Naive B cell (primary cell): ENCODE measurements around the gene TSPAN9. TPM values are rescaled to one million over a fixed set of nuclear protein-coding genes. Genes with fewer than 3 reads are reported as not detected.

Experiments
- ATAC-seq, 2 donors: fragments of 150-1000 bp; cut with Tn5 transposase; 2 replicates each; pipeline ENCODE4 v1.10.0; 2021; ENCODE audit warnings: low read depth in 2 of 2, mild to moderate bottlenecking in 2 of 2, moderate library complexity in 2 of 2
- DNase-seq: peaks from one replicate; pipeline ENCODE4 v3.0.0; 2022
- H3K27ac Mint-ChIP-seq, 6 donors: one replicate each; pipeline ENCODE4 v1.8.0; 2020 to 2022; ENCODE audit warnings: mild to moderate bottlenecking in 6 of 6, mixed read lengths in 6 of 6, moderate library complexity in 5 of 6, inconsistent platforms in 2 of 6
- H3K27me3 Mint-ChIP-seq, 3 donors: one replicate each; pipeline ENCODE4 v1.8.0; 2021 to 2022; ENCODE audit warnings: mixed read lengths in 3 of 3, mild to moderate bottlenecking in 1 of 3
- H3K36me3 Mint-ChIP-seq, 2 donors: one replicate each; pipeline ENCODE4 v1.8.0; 2020 to 2022; ENCODE audit warnings: mixed read lengths in 2 of 2, inconsistent platforms in 1 of 2, mild to moderate bottlenecking in 1 of 2
- H3K4me1 Mint-ChIP-seq, 3 donors: one replicate each; pipeline ENCODE4 v1.8.0; 2020 to 2022; ENCODE audit warnings: mixed read lengths in 3 of 3, inconsistent platforms in 1 of 3, mild to moderate bottlenecking in 1 of 3, moderate library complexity in 1 of 3
- H3K4me3 Mint-ChIP-seq, 8 donors: one replicate each; pipeline ENCODE4 v1.8.0; 2020 to 2022; ENCODE audit warnings: mild to moderate bottlenecking in 8 of 8, mixed read lengths in 8 of 8, moderate library complexity in 8 of 8, inconsistent platforms in 2 of 8
- H3K9me3 Mint-ChIP-seq, 7 donors: one replicate each; pipeline ENCODE4 v1.8.0; 2020 to 2022; ENCODE audit warnings: mixed read lengths in 7 of 7, mild to moderate bottlenecking in 5 of 7, inconsistent platforms in 2 of 7, moderate library complexity in 1 of 7
- polyA plus RNA-seq, 6 donors: library from polyadenylated mRNA; unstranded; fragments of 300-500 nt; fragmentation: Illumina TruSeq; gene quantifications; one replicate each; pipeline ENCODE4 v1.2.3, GENCODE V29; 2021; ENCODE audit warnings: low read depth in 6 of 6

TSPAN9 gene
- polyA plus RNA-seq, 6 donors from 2014 or later: 0.26 to 0.49 (median 0.41) TPM; not detected in 2

DNA sequence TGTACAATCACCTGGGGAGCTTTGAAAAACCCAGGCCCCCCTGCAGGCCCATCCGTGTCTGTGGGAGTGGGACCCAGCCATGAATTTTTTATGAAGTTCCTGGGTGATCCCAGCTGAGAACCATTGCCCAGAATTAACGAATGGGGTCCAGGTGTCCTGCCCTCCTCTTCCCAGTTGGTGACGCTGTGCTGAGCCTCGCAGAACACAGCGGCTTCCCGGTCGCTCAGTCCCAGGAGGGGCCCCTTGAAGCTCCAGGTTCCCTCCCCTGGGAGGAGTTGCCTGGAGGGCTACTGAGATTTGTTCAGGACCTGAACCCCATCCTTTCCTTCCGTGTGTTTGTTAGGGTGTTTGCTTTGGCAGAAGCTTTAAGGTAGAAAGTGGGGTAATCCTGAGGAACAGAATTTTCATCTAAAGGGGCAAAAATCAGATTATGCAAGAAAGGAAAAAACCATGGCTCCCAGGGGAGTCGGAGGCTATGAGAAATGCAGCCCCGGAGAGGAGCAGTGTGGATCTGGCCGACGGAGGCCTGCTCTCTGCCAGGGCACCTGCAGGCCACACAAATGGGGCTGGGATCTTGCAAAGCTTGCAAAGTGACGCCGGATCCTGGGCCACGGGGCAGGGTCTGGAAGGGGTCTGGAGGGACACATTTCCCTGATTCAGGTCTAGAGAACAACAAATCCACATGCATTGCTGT, 249.1 kb downstream of the TSPAN9 start:
- Mint-ChIP-seq H3K4me1 (no peaks in the 10 kb centered on the region), H3K9me3 (peaks cover 0 to 3% (median 0%) of the 10 kb centered on the region in 7 donors), H3K36me3 (no peaks in the 10 kb centered on the region), H3K4me3 (no peak overlapping the region), H3K27ac (no peak overlapping the region), H3K27me3 (peaks cover 0 to 43% (median 13%) of the 10 kb centered on the region in 3 donors)
- ATAC-seq (no peak), DNase-seq (no peak)

DNA sequence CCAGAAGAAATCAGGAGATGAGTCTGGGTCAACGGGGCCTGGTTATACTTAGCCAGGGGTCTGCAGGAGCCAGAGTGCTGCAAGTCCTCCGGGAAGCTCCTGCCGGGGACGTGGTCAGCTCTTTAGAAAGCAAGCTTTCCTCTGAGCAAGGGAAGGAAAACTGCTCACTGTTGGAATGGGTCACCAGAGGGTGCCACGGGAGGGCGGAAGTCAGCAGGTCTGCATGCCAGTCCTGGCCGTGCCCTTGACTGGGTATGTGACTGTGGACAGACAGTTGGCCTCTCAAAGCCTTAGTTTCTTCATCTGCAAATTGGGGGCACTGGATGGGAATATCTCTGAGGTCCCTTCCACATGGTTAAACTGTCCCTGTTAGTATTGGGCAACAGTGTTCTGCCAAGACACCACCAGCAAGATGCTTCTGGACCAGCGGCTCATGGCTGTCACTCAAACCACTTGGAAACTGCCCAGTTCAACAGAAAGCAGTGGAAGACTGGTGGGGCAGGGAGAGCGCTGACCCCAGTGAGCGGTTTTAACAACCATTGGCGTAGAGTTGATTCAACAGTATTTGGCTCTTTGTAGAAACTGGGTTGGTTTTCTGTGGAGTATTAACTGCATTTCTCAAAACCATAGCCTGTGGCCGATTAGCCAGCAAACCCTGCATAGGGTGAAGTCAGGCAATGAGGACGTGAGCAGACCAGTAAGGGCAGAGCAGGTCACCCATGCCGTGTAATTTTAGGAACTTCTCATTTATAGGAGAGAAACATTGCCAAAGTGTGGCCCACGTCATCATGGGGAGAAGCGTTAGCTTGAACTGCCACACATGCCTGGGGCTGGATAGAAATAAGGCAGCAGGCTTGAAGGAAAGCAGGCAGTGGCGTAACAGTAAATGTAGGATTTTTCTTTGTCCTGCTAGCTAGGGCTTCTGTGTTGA, 249.9 kb downstream of the TSPAN9 start:
- no peak overlapping the region for H3K27ac Mint-ChIP-seq
- peaks cover 0 to 3% (median 0%) of the 10 kb centered on the region in 7 donors for H3K9me3 Mint-ChIP-seq
- ATAC-seq (no peak), DNase-seq (no peak)
- H3K4me1 Mint-ChIP-seq: no peaks in the 10 kb centered on the region
- peaks cover 2 to 39% (median 9%) of the 10 kb centered on the region in 3 donors for H3K27me3 Mint-ChIP-seq
- no peak overlapping the region for H3K4me3 Mint-ChIP-seq
- H3K36me3 Mint-ChIP-seq: no peaks in the 10 kb centered on the region

DNA sequence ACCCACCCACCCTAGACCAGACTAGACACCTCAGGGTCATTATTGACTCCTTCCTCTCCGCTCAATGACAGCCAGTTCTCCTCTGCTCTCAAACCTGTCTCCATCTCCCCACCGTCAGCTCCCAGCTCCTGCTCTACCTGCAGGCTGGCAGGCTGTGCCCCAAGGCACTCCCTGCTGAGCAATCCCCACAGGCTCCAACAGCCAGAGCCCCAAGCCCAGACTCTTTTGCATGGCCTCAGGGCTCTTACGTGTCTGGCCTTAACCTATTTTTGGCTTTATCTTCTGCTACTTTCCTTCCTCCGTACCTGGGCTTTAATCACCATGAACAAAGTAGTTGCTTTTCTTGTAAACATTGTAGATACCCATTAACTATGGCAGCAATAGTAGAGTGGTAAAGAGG, 250.9 kb downstream of the TSPAN9 start:
- no peaks in the 10 kb centered on the region for H3K4me1 Mint-ChIP-seq
- H3K9me3 Mint-ChIP-seq: peaks cover 0 to 3% (median 0%) of the 10 kb centered on the region in 7 donors
- H3K36me3 Mint-ChIP-seq: no peaks in the 10 kb centered on the region
- H3K4me3 Mint-ChIP-seq: no peak overlapping the region
- ATAC-seq (no peak), DNase-seq (no peak)
- peaks cover 2 to 29% (median 7%) of the 10 kb centered on the region in 3 donors for H3K27me3 Mint-ChIP-seq
- no peak overlapping the region for H3K27ac Mint-ChIP-seq

DNA sequence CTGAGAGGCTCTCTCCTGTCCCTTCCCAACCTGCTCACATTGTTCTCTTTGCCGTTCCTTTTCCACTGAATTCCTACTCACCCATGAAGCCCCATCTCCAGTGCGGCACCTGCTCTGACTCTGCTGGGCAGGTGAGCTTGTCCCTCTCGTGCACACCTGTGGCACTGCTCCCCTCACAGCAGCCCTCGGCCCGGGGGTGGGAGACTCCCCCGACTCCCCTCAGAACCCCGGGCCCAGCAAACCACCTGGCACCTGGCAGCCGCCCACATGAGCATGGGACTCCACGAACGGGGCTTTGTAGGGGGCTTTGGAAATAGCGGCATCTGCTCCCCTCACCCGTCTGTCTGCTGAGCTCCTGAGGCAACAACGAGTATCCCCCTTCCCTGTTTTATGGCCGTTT, 251.4 kb downstream of the TSPAN9 start:
- Mint-ChIP-seq H3K4me3 (no peak overlapping the region), H3K9me3 (peaks cover 0 to 3% (median 0%) of the 10 kb centered on the region in 7 donors), H3K4me1 (no peaks in the 10 kb centered on the region), H3K27me3 (peaks cover 5 to 27% (median 11%) of the 10 kb centered on the region in 3 donors), H3K36me3 (no peaks in the 10 kb centered on the region), H3K27ac (no peak overlapping the region)
- ATAC-seq: no peak
- DNase-seq: no peak

DNA sequence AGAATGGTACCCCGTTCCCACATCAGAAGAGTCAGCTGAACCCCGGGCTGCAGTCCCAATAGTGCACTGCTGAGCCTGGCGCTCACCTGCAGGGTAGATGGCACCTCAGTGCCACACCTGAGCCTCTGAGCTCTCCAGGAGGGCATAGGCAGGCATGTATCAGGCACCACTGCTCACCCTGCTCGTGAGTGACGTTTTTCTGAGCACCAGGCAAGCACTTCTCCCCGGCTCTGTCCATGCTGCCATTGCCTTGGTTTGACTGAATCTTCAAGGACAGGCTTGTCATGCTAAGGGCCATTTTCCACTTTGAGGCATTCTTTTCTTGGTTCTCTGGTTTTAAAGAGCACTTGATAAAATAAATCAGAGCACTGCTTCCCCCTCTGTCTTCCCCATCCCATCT, 252.2 kb downstream of the TSPAN9 start:
- ATAC-seq (no peak), DNase-seq (no peak)
- no peaks in the 10 kb centered on the region for H3K4me1 Mint-ChIP-seq
- peaks cover 8 to 24% (median 11%) of the 10 kb centered on the region in 3 donors for H3K27me3 Mint-ChIP-seq
- peaks cover 0 to 3% (median 0%) of the 10 kb centered on the region in 7 donors for H3K9me3 Mint-ChIP-seq
- H3K27ac Mint-ChIP-seq: no peak overlapping the region
- no peak overlapping the region for H3K4me3 Mint-ChIP-seq
- no peaks in the 10 kb centered on the region for H3K36me3 Mint-ChIP-seq

DNA sequence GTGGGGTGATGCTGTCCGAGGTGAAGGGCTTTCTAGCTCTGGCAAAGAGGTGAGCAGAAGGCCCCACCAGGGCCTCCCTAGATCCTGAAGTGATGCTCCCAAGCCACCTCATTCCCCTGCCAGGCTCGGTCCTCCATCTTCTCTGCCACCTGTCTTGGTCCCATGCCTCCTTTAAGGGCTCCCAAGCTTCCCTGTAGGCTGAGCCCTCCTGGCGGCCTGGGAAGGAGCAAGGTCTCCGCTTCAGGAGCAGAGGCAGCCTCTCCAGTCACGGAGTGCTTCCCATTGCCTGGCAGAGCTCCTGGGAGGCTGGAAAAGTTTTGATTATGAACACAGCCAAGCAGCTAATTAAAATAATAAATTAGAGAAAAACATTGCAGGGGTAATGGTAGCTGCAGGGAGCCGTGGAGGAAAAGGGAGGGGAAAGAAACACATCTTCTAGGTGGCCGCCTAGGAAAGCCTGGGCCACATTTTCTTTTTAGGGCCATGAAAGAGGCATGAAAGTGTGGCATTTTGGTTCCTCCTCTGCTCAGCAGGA, 253.9 kb downstream of the TSPAN9 start:
- no peak for ATAC-seq
- Mint-ChIP-seq H3K4me1 (no peaks in the 10 kb centered on the region), H3K9me3 (peaks cover 0 to 3% (median 0%) of the 10 kb centered on the region in 7 donors), H3K36me3 (peaks cover 0 to 4% of the 10 kb centered on the region in 2 donors), H3K27ac (no peak overlapping the region), H3K4me3 (no peak overlapping the region), H3K27me3 (peaks cover 11 to 33% (median 20%) of the 10 kb centered on the region in 3 donors)
- DNase-seq: no peak

DNA sequence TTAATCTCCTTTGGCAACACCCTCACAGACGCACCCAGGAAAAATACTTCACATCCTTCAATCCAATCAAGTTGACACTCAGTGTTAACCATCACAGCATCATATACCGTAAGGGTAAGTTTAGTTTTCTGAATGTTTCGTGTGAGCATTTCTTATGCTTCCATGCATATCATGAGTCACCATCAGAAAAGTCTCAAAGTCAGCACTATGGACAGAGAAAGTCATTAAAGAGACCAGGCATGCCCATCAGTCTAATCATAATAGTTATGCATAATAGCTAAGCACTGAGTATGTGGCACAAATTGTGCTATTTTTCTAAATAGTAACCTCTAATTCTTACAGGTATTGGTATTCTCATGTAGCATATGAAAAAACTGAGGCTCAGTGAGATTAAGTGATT, 255.0 kb downstream of the TSPAN9 start:
- DNase-seq (no peak), ATAC-seq (no peak)
- no peaks in the 10 kb centered on the region for H3K4me1 Mint-ChIP-seq
- peaks cover 0 to 4% of the 10 kb centered on the region in 2 donors for H3K36me3 Mint-ChIP-seq
- no peak overlapping the region for H3K27ac Mint-ChIP-seq
- H3K27me3 Mint-ChIP-seq: peaks cover 11 to 32% (median 20%) of the 10 kb centered on the region in 3 donors
- no peak overlapping the region for H3K4me3 Mint-ChIP-seq
- H3K9me3 Mint-ChIP-seq: peaks cover 0 to 3% (median 0%) of the 10 kb centered on the region in 7 donors

DNA sequence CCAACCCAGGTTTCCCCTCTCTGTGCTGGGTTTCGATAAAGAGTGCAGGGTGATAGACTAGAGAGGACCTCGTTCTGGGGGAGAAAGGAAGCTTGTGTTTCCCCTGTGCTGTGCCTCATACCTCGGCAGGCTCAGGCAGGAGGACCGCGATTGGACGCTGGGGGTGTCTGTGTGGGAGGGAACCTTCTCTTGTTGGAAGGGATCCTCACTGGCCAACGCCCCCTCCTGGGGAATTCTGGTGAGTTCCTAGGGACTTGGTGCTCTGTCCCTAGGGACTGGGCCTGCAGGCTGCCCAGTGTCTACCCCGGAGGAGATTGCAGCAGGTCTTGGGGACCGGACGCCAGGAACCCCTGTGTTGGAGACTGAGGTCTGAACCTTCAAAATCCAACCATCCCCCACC, 256.4 kb downstream of the TSPAN9 start:
- H3K4me1 Mint-ChIP-seq: no peaks in the 10 kb centered on the region
- peaks cover 0 to 4% of the 10 kb centered on the region in 2 donors for H3K36me3 Mint-ChIP-seq
- no peak for ATAC-seq
- peaks cover 0 to 3% (median 0%) of the 10 kb centered on the region in 7 donors for H3K9me3 Mint-ChIP-seq
- no peak overlapping the region for H3K4me3 Mint-ChIP-seq
- DNase-seq: no peak
- no peak overlapping the region for H3K27ac Mint-ChIP-seq
- H3K27me3 Mint-ChIP-seq: peaks cover 15 to 38% (median 33%) of the 10 kb centered on the region in 3 donors

DNA sequence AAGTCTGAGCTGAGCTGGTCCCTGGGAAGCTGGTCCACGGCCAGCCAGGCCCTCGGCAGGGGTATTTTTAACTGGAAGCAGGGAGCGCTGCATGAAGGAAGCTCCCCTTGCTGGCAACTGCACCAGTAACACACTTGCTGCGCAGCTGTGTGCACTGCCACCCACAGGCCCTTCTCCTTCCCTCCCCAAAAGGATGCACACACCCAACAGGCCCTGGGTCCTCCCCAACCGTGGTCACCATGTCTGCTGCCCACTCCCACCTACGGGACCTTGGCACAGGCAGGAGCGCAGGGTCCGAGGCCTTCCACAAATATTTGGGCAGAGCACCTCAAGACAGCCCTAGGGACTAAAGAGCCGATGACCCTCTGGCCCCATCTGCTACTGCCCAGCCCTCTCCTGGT, 256.8 kb downstream of the TSPAN9 start:
- Mint-ChIP-seq H3K27ac (no peak overlapping the region), H3K27me3 (peaks cover 16 to 41% (median 34%) of the 10 kb centered on the region in 3 donors), H3K4me1 (no peaks in the 10 kb centered on the region), H3K4me3 (no peak overlapping the region), H3K9me3 (peaks cover 0 to 3% (median 0%) of the 10 kb centered on the region in 7 donors), H3K36me3 (peaks cover 0 to 4% of the 10 kb centered on the region in 2 donors)
- ATAC-seq (no peak), DNase-seq (no peak)

DNA sequence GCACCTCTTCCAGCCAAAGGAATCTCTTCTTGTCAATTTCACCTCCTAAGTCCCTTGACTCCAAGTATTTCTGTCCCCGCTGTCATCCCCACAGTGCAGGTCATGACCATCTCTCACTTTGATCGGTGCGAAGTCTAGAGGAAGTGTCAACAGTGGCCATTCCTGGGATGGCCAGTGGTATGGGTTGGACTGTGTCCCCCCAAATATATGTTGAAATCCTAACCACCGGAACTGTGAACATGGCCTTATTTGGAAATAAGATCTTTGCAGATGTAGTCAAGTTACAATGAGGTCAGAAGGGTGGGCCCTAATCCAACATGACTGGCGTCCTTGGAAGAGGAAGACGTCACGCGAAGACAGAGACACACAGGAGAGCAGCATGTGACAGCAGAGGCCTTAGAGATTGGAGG, 257.9 kb downstream of the TSPAN9 start:
- H3K36me3 Mint-ChIP-seq: peaks cover 0 to 4% of the 10 kb centered on the region in 2 donors
- ATAC-seq (no peak), DNase-seq (no peak)
- no peak overlapping the region for H3K27ac Mint-ChIP-seq
- H3K4me3 Mint-ChIP-seq: no peak overlapping the region
- no peaks in the 10 kb centered on the region for H3K4me1 Mint-ChIP-seq
- H3K27me3 Mint-ChIP-seq: peaks cover 16 to 34% (median 34%) of the 10 kb centered on the region in 3 donors
- peaks cover 0 to 1% (median 0%) of the 10 kb centered on the region in 7 donors for H3K9me3 Mint-ChIP-seq

Other genes with a start within 250 kb of the TSPAN9 start
- gene NRIP2, start 242.3 kb upstream of the TSPAN9 start, polyA plus RNA-seq: 1 to 10 TPM in 4 of 6 donors, under 1 TPM in 2; 0.47 to 1.9 (median 1.1) TPM
- not detected for gene TEX52, start 220.3 kb upstream of the TSPAN9 start, polyA plus RNA-seq
- gene FOXM1, start 200.2 kb upstream of the TSPAN9 start, polyA plus RNA-seq: under 1 TPM in 1 of 6 donors, not detected in 5; 0.08 TPM
- 10 to 100 TPM; 40.0 to 92.1 (median 50.8) TPM for gene RHNO1, start 200.2 kb upstream of the TSPAN9 start, polyA plus RNA-seq
- 10 to 100 TPM in 1 of 6 donors, 1 to 10 TPM in 4, under 1 TPM in 1; 0.83 to 11.2 (median 9.0) TPM for gene TULP3, start 186.5 kb upstream of the TSPAN9 start, polyA plus RNA-seq
- gene TEAD4, start 118.0 kb upstream of the TSPAN9 start, polyA plus RNA-seq: not detected